ENCODE measurements around the gene GPC5.
"Not testable (repeated sequence)": the region's sequence is repeated elsewhere in the genome, so short reads cannot be mapped to it uniquely, and the experiment has no call there.

Gene GPC5

DNA sequence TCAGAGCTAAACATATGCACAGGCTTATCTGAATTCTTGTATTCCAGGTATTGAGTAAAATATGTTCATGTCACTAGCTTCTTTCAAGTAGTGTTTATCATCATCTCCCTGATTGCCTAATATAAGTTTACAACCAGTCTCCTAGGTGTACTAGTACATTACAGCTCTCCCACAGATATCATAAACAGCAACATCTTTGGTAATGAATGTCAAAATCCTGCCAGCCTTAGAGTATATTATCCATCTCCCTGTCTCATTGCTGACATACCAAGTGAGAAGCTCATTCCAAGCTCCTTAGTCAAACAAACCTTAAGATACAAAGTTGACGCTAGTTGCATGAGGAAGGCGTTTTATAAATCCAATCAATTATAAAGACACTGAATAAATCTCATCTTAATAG is 1139.0 kb downstream of the GPC5 start:
- Histone ChIP-seq H3K9me3 (ENCODE audit: control insufficient read depth, insufficient read depth, low read length) (no peaks in the 10 kb centered on the region), H3K36me3 (ENCODE audit: insufficient read depth, low read length) (no peaks in the 10 kb centered on the region), H3K9ac (ENCODE audit: low read depth, low read length) (no peak overlapping the region), H3K4me1 (ENCODE audit: insufficient read depth, low read length) (no peaks in the 10 kb centered on the region)

DNA sequence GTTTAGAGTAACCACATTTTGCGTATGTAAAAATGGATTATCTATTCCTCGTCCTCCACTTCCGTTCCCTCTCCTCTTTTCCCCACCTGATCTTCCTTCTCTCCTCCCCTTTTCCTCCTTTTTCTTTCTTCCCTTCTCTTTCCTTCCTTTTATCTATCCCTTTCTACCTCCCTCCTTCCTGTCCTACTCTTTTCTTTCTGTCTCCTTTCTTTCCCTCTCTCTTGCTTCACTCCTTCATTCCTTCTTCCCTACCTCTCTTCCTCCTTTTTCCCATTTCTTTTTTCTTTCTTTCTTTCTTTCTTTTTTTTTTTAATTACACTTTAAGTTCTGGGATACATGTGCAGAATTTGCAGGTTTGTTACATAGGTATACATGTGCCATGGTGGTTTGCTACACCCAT is 1139.7 kb downstream of the GPC5 start:
- Histone ChIP-seq H3K9me3 (ENCODE audit: control insufficient read depth, insufficient read depth, low read length) (no peaks in the 10 kb centered on the region), H3K36me3 (ENCODE audit: insufficient read depth, low read length) (no peaks in the 10 kb centered on the region), H3K4me1 (ENCODE audit: insufficient read depth, low read length) (no peaks in the 10 kb centered on the region), H3K9ac (ENCODE audit: low read depth, low read length) (no peak overlapping the region)

- not testable (repeated sequence) for H3K9ac ChIP-seq (ENCODE audit: low read depth, low read length); H3K4me1 ChIP-seq (ENCODE audit: insufficient read depth, low read length); H3K9me3 ChIP-seq (ENCODE audit: control insufficient read depth, insufficient read depth, low read length); H3K36me3 ChIP-seq (ENCODE audit: insufficient read depth, low read length)
Measured at GRCh38 chr13:92539148-92539547, 1140.7 kb downstream of the GPC5 start.

GRCh38 chr13:92547266-92547665 is 1148.8 kb downstream of the GPC5 start:
- Histone ChIP-seq H3K9ac (ENCODE audit: low read depth, low read length) (no peak overlapping the region), H3K9me3 (ENCODE audit: control insufficient read depth, insufficient read depth, low read length) (no peaks in the 10 kb centered on the region), H3K4me1 (ENCODE audit: insufficient read depth, low read length) (no peaks in the 10 kb centered on the region), H3K36me3 (ENCODE audit: insufficient read depth, low read length) (no peaks in the 10 kb centered on the region)

DNA sequence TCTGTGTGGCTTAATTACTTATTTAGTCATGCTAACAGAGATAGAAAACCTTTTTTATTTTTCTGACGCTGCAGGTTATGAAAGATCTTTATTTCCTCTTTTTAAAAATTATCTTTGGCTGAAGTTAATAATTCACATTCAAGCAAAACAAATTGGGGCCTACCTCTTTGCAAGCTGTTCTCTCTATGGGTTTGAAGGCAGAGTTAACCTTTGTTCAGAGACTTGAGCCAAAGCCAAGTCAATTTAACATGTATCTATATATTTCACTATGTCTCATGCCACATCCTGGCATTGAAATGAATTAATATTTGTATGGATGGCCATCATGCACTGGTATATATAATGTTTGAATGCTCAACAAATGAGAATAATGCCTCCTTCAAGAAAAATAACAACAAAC is 1150.9 kb downstream of the GPC5 start:
- no peaks in the 10 kb centered on the region for H3K36me3 ChIP-seq (ENCODE audit: insufficient read depth, low read length)
- no peaks in the 10 kb centered on the region for H3K9me3 ChIP-seq (ENCODE audit: control insufficient read depth, insufficient read depth, low read length)
- no peaks in the 10 kb centered on the region for H3K4me1 ChIP-seq (ENCODE audit: insufficient read depth, low read length)
- no peak overlapping the region for H3K9ac ChIP-seq (ENCODE audit: low read depth, low read length)

DNA sequence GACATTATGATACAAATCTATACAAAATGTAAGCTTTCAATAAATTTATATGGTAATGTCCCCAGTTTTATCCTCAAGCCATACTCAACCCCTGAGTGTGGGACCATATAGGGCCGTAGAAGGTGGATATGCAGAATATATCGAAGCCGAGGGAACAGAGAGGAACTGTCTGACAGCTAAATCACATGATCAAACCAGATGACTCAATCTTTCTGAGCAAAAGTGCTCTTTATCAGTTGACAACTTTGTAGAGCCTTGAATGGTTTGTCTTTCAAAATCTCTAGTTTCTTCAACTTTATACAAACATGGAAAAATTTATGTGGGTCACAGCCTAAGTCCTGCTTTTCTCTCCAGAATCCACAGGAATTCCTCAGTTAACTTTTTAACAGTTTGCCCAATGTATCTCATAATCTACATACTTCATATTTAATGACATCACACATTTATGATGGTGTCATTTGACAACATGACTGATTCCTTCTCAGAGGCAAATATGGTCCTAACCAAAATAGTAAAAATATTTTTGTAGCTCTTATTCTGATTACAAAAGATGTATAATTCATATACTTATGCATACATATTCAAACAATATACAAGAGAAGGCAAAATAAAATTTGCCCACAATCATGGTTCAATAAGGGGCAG is 1155.2 kb downstream of the GPC5 start:
- no peaks in the 10 kb centered on the region for H3K9me3 ChIP-seq (ENCODE audit: control insufficient read depth, insufficient read depth, low read length)

DNA sequence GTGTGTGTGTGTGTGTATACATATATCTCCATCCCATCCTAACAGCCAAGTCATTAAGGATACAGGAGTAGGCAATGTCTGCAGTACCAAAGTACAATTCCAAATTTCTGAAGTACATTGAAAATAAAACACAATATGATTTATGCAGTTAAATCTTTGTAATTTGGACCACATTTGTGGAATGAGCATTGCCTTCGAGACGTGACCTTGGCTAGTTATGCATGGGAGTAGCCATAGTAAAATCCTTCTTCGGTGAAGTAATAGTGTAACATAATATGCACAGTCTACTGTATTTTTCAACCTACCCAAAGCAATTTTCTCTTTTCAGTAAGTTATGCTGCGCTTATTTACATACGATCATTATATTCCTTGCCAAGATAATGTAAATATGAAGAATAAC is 1162.5 kb downstream of the GPC5 start:
- Histone ChIP-seq H3K36me3 (ENCODE audit: insufficient read depth, low read length) (no peaks in the 10 kb centered on the region), H3K9me3 (ENCODE audit: control insufficient read depth, insufficient read depth, low read length) (no peaks in the 10 kb centered on the region), H3K4me1 (ENCODE audit: insufficient read depth, low read length) (no peaks in the 10 kb centered on the region), H3K9ac (ENCODE audit: low read depth, low read length) (no peak overlapping the region)

More for the DNA sequence above, 1155.2 kb downstream of the GPC5 start:
- H3K9ac ChIP-seq (ENCODE audit: low read depth, low read length): no peak overlapping the region
- no peaks in the 10 kb centered on the region for H3K36me3 ChIP-seq (ENCODE audit: insufficient read depth, low read length)
- no peaks in the 10 kb centered on the region for H3K4me1 ChIP-seq (ENCODE audit: insufficient read depth, low read length)

- Histone ChIP-seq H3K4me1 (ENCODE audit: insufficient read depth, low read length) (no peaks in the 10 kb centered on the region), H3K9me3 (ENCODE audit: control insufficient read depth, insufficient read depth, low read length) (no peaks in the 10 kb centered on the region), H3K9ac (ENCODE audit: low read depth, low read length) (no peak overlapping the region), H3K36me3 (ENCODE audit: insufficient read depth, low read length) (no peaks in the 10 kb centered on the region)
Measured at GRCh38 chr13:92564942-92565341, 1166.5 kb downstream of the GPC5 start.

DNA sequence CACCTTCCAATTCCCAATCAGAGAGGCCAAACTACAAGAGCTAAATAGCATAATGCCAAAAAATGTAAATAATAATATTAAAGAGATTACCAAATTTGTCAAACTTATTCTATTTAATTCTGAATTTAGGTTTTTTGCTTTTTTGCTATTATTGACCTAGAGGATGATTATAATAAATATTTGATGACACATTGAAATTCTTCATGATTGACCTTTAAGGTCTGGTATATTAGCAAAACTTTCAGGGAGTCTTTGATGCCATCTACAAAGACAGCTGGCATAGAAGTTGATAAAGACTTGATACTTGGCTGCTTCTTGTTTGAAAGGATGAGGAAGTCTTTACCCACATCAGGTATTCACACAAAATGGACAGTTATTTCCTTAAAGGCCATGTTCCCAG is 1168.3 kb downstream of the GPC5 start:
- Histone ChIP-seq H3K36me3 (ENCODE audit: insufficient read depth, low read length) (no peaks in the 10 kb centered on the region), H3K9ac (ENCODE audit: low read depth, low read length) (no peak overlapping the region), H3K4me1 (ENCODE audit: insufficient read depth, low read length) (no peaks in the 10 kb centered on the region), H3K9me3 (ENCODE audit: control insufficient read depth, insufficient read depth, low read length) (no peaks in the 10 kb centered on the region)

- H3K4me1 ChIP-seq (ENCODE audit: insufficient read depth, low read length): no peaks in the 10 kb centered on the region
- H3K9ac ChIP-seq (ENCODE audit: low read depth, low read length): no peak overlapping the region
- H3K36me3 ChIP-seq (ENCODE audit: insufficient read depth, low read length): no peaks in the 10 kb centered on the region
- H3K9me3 ChIP-seq (ENCODE audit: control insufficient read depth, insufficient read depth, low read length): no peaks in the 10 kb centered on the region
Measured at GRCh38 chr13:92572190-92572589, 1173.8 kb downstream of the GPC5 start.

GRCh38 chr13:92573467-92574057 is 1175.1 kb downstream of the GPC5 start:
- no peak overlapping the region for H3K9ac ChIP-seq (ENCODE audit: low read depth, low read length)
- no peaks in the 10 kb centered on the region for H3K36me3 ChIP-seq (ENCODE audit: insufficient read depth, low read length)

DNA sequence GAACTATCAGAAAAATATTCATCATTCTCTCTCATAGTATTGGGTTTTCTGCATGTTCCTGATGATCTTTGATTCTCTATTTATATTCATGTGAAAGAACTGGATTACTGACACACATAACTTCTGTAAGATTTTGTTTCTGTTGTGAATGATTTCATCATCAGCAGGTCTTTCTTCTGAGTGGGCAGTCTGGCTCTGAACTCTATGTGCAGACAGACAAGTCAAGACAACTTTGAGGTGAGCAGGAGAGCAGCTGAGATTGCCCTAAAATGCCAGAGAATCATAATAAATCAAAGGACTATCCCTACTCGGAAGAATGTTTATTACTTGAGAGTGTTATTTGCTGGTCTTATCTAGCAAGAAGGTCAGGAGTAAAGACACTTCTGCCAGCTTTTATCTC is 1176.1 kb downstream of the GPC5 start:
- Histone ChIP-seq H3K9ac (ENCODE audit: low read depth, low read length) (no peak overlapping the region), H3K4me1 (ENCODE audit: insufficient read depth, low read length) (no peaks in the 10 kb centered on the region), H3K9me3 (ENCODE audit: control insufficient read depth, insufficient read depth, low read length) (no peaks in the 10 kb centered on the region), H3K36me3 (ENCODE audit: insufficient read depth, low read length) (no peaks in the 10 kb centered on the region)

More at GRCh38 chr13:92573467-92574057, 1175.1 kb downstream of the GPC5 start:
- no peaks in the 10 kb centered on the region for H3K9me3 ChIP-seq (ENCODE audit: control insufficient read depth, insufficient read depth, low read length)
- no peaks in the 10 kb centered on the region for H3K4me1 ChIP-seq (ENCODE audit: insufficient read depth, low read length)

DNA sequence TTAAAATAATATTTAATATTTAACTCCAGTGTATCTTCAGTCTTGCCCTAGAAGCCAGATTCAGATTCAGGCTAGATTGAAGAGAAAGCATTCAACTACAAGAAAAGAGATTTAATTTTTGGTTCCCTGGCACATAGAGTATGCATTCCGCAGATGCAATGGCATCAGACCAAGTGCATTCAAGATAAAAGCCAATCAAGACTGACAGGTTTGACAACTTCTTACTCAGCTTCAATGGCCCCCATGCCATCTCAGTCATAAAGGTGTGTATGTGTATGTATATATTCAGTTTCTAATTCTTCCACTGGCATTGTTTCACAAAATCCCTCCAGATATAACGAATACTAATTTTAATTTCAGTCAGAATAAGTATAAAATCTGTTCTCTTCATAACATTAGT is 1177.4 kb downstream of the GPC5 start:
- Histone ChIP-seq H3K9ac (ENCODE audit: low read depth, low read length) (no peak overlapping the region), H3K36me3 (ENCODE audit: insufficient read depth, low read length) (no peaks in the 10 kb centered on the region), H3K4me1 (ENCODE audit: insufficient read depth, low read length) (no peaks in the 10 kb centered on the region), H3K9me3 (ENCODE audit: control insufficient read depth, insufficient read depth, low read length) (no peaks in the 10 kb centered on the region)

DNA sequence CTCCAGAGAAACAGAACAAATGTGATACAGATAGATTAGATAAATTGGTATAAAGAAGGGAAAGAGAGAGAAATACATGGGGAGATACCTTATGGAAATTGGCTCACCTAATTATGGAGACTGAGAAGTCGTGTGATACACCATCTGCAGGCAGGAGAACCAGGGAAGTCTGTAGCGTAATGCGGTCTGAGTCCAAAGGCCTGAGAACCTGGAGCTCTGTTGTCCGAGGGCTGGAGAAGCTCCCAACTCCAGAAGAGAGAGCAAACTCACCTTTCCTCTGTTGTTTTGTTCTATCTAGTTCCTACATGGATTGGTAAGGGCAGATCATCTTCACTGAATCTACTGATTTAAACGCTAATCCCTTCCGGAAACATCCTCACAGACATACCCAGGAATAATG is 1179.9 kb downstream of the GPC5 start:
- no peaks in the 10 kb centered on the region for H3K4me1 ChIP-seq (ENCODE audit: insufficient read depth, low read length)
- no peaks in the 10 kb centered on the region for H3K36me3 ChIP-seq (ENCODE audit: insufficient read depth, low read length)
- no peaks in the 10 kb centered on the region for H3K9me3 ChIP-seq (ENCODE audit: control insufficient read depth, insufficient read depth, low read length)
- H3K9ac ChIP-seq (ENCODE audit: low read depth, low read length): no peak overlapping the region

- no peaks in the 10 kb centered on the region for H3K4me1 ChIP-seq (ENCODE audit: insufficient read depth, low read length)
- H3K9ac ChIP-seq (ENCODE audit: low read depth, low read length): no peak overlapping the region
- H3K9me3 ChIP-seq (ENCODE audit: control insufficient read depth, insufficient read depth, low read length): no peaks in the 10 kb centered on the region
- H3K36me3 ChIP-seq (ENCODE audit: insufficient read depth, low read length): no peaks in the 10 kb centered on the region
Measured at GRCh38 chr13:92589955-92590354, 1191.5 kb downstream of the GPC5 start.
